OCI-M2 (cell line): Measurements from ENCODE around the gene DMRT1.
"Not testable (repeated sequence)": the region's sequence is repeated elsewhere in the genome, so short reads cannot be mapped to it uniquely, and the experiment has no call there.

Experiments used
- DNase-seq: peaks from one replicate; lab custom pipeline; 2025; ENCODE audit not compliant: unreplicated experiment; lab: John Stamatoyannopoulos, UW

DMRT1 gene

GRCh38 chr9:859251-859650, 17.8 kb downstream of the DMRT1 start:
- DNase-seq = no peak

- DNase-seq = no peak
These were observed 19.2 kb downstream of the DMRT1 start for GRCh38 chr9:860706-861105.

GRCh38 chr9:861525-861924, 20.0 kb downstream of the DMRT1 start:
- not testable (repeated sequence) for DNase-seq

GRCh38 chr9:875119-875962, 33.8 kb downstream of the DMRT1 start:
- no peak for DNase-seq

GRCh38 chr9:876425-876824, 34.9 kb downstream of the DMRT1 start:
- no peak for DNase-seq

GRCh38 chr9:878239-878638, 36.7 kb downstream of the DMRT1 start:
- no peak for DNase-seq

GRCh38 chr9:880725-881124, 39.2 kb downstream of the DMRT1 start:
- DNase-seq = no peak

GRCh38 chr9:882416-882924, 41.0 kb downstream of the DMRT1 start:
- DNase-seq = no peak

- DNase-seq = no peak
These were observed 41.5 kb downstream of the DMRT1 start for GRCh38 chr9:883011-883410.

- no peak for DNase-seq
These were observed 45.4 kb downstream of the DMRT1 start for GRCh38 chr9:886886-887285.

GRCh38 chr9:892123-892522, 50.6 kb downstream of the DMRT1 start:
- no peak for DNase-seq

GRCh38 chr9:893115-893514, 51.6 kb downstream of the DMRT1 start:
- DNase-seq = no peak

- DNase-seq = no peak
These were observed 52.4 kb downstream of the DMRT1 start for GRCh38 chr9:893843-894420.

GRCh38 chr9:899440-900184, 58.1 kb downstream of the DMRT1 start:
- DNase-seq = no peak

GRCh38 chr9:903886-904285, 62.4 kb downstream of the DMRT1 start:
- no peak for DNase-seq

- DNase-seq = no peak
These were observed 64.4 kb downstream of the DMRT1 start for GRCh38 chr9:905906-906305.

GRCh38 chr9:908536-909205, 67.2 kb downstream of the DMRT1 start:
- no peak for DNase-seq

- DNase-seq = no peak
These were observed 69.5 kb downstream of the DMRT1 start for GRCh38 chr9:911005-911404.

- DNase-seq = no peak
These were observed 71.3 kb downstream of the DMRT1 start for GRCh38 chr9:912776-913175.

GRCh38 chr9:913526-913925, 72.0 kb downstream of the DMRT1 start:
- not testable (repeated sequence) for DNase-seq

GRCh38 chr9:917730-918129, 76.2 kb downstream of the DMRT1 start:
- DNase-seq = no peak
